SKM-1 treated with dmso at 0.1 percent for 144 hours (cell line): ENCODE results near the gene LMO3.

Experiments
- DNase-seq: peaks from one replicate; lab custom pipeline; 2025; ENCODE audit not compliant: unreplicated experiment; lab: John Stamatoyannopoulos, UW

LMO3 gene

GRCh38 chr12:16606117-16606200, at the start of gene LMO3:
LMO3 (minus strand) TSS chr12:16606162; CDS start chr12:16600860, 5,302 bp downstream.
- no peak for DNase-seq

- DNase-seq = no peak
Observed at GRCh38 chr12:16636435-16637055, 30.6 kb upstream of the LMO3 start.

GRCh38 chr12:16634786-16635185, 28.8 kb upstream of the LMO3 start:
- no peak for DNase-seq

GRCh38 chr12:16626991-16627390, 21.0 kb upstream of the LMO3 start:
- DNase-seq = no peak

- no peak for DNase-seq
Observed at GRCh38 chr12:16622338-16622737, 16.4 kb upstream of the LMO3 start.

GRCh38 chr12:16619537-16619936, 13.6 kb upstream of the LMO3 start:
- DNase-seq = no peak

GRCh38 chr12:16618256-16618655, 12.3 kb upstream of the LMO3 start:
- DNase-seq = no peak

GRCh38 chr12:16613199-16613598, 7.2 kb upstream of the LMO3 start:
- DNase-seq = no peak

GRCh38 chr12:16612647-16613046, 6.7 kb upstream of the LMO3 start:
- no peak for DNase-seq

- no peak for DNase-seq
Observed at GRCh38 chr12:16611146-16611545, 5.2 kb upstream of the LMO3 start.

GRCh38 chr12:16610743-16611142, 4.8 kb upstream of the LMO3 start:
- DNase-seq = no peak

- no peak for DNase-seq
Observed at GRCh38 chr12:16610001-16610585, 4.1 kb upstream of the LMO3 start.

GRCh38 chr12:16608946-16609539, 3.1 kb upstream of the LMO3 start:
- no peak for DNase-seq

GRCh38 chr12:16607906-16608775, 2.2 kb upstream of the LMO3 start:
- no peak for DNase-seq

GRCh38 chr12:16606991-16607390, 1.0 kb upstream of the LMO3 start:
- DNase-seq = no peak

GRCh38 chr12:16606201-16606849, 363 bp upstream of the LMO3 start:
- peak; percentile 1 for DNase-seq

GRCh38 chr12:16605642-16606116, 283 bp downstream of the LMO3 start:
- no peak for DNase-seq

- no peak for DNase-seq
Observed at GRCh38 chr12:16604596-16605252, 1.2 kb downstream of the LMO3 start.

- DNase-seq = no peak
Observed at GRCh38 chr12:16603916-16604575, 1.9 kb downstream of the LMO3 start.

- no peak for DNase-seq
Observed at GRCh38 chr12:16603260-16603915, 2.6 kb downstream of the LMO3 start.
